ENCODE measurements around the gene HDAC3.

GRCh38 chr5:141638771-141639170, 2.1 kb upstream of the HDAC3 start:
- TF ChIP-seq GATA3 (IDR thresholded peaks at IDR 0.05; ENCODE audit: low read depth, low read length) (no peak), GATA2 (IDR thresholded peaks at IDR 0.05; ENCODE audit: low read depth, low read length) (no peak)

All from SH-SY5Y (cell line).